GM12878 (cell line): Measurements from ENCODE around the gene ZNF181. TPM values are rescaled to one million over a fixed set of nuclear protein-coding genes. Genes with fewer than 3 reads are reported as not detected.

Experiments used
- ATAC-seq: fragments of 200-7000 bp; cut with Tn5 transposase; 3 replicates; pipeline ENCODE4 v1.9.1; 2020; ENCODE audit warnings: mild to moderate bottlenecking, moderate library complexity
- BruUV-seq: library from RNA; stranded (reverse); fragments of 400-500 nt; replicated peaks from 2 replicates; lab custom pipeline; 2021; lab: Mats Ljungman, UMichigan
- CTCF ChIA-PET: fragments of 300-600 bp; sonication (Branson Sonifier 250); formaldehyde crosslinking; extraction: SDS; loops from one replicate; lab custom pipeline; 2021; ENCODE audit warnings: inconsistent platforms; lab: Yijun Ruan, JAX
- POLR2A ChIA-PET: fragments of 350-600 bp; formaldehyde crosslinking; extraction: SDS; loops from one replicate; lab custom pipeline; 2021; ENCODE audit warnings: inconsistent platforms; lab: Charles Lee
- RAD21 ChIA-PET: fragments of 300-600 bp; sonication (Branson Sonifier 250); formaldehyde crosslinking; loops from one replicate; lab custom pipeline; 2023; ENCODE audit warnings: antibody characterized with exemption; ENCODE audit not compliant: unreplicated experiment; lab: Charles Lee
- SMC1A ChIA-PET: fragments of 300-600 bp; sonication (Branson Sonifier 250); formaldehyde crosslinking; loops from one replicate; lab custom pipeline; 2023; ENCODE audit not compliant: unreplicated experiment, uncharacterized antibody; lab: Charles Lee
- DNase-seq: peaks from one replicate; pipeline ENCODE4 v3.0.0-alpha.2; 2011; ENCODE audit warnings: low read depth, low spot score
- FAIRE-seq: peaks from 3 replicates; lab custom pipeline; 2011; peaks lifted over from hg19 to GRCh38; lab: Jason Lieb, UNC
- H2AFZ ChIP-seq: 2 replicates; pipeline ENCODE4 v1.6.0; 2011; ENCODE audit warnings: low read depth, low read length, control low read depth; ENCODE audit not compliant: control insufficient read depth
- H3K27ac ChIP-seq: 2 replicates; pipeline ENCODE4 v1.5.1; 2011; ENCODE audit warnings: control low read depth; ENCODE audit not compliant: control insufficient read depth, insufficient read depth
- H3K27me3 ChIP-seq, 2 experiments: replicated peaks in 1 of 2; 2 replicates each; pipeline versions ENCODE4 v1.6.0 to v1.6.1; 2011; ENCODE audit warnings: low read length in 1 of 2; ENCODE audit not compliant: control insufficient read depth in 2 of 2, insufficient read depth in 2 of 2
- H3K36me3 ChIP-seq, 2 experiments: 2 replicates each; pipeline ENCODE4 v1.5.1; 2011; ENCODE audit warnings: low read length in 1 of 2; ENCODE audit not compliant: control insufficient read depth in 2 of 2, insufficient read depth in 2 of 2
- H3K4me1 ChIP-seq: 2 replicates; pipeline ENCODE4 v1.6.1; 2011; ENCODE audit warnings: mild to moderate bottlenecking, low read length, moderate library complexity, mixed read lengths; ENCODE audit not compliant: control insufficient read depth, insufficient read depth
- H3K4me2 ChIP-seq: 2 replicates; pipeline ENCODE4 v1.6.0; 2011; ENCODE audit warnings: control low read depth; ENCODE audit not compliant: control insufficient read depth, insufficient read depth
- H3K4me3 ChIP-seq: fragments of 200-600 bp; sonication (generic); 2 replicates; pipeline ENCODE4 v1.5.1; 2016
- H3K79me2 ChIP-seq: 2 replicates; pipeline ENCODE4 v1.6.0; 2011; ENCODE audit warnings: low read length; ENCODE audit not compliant: control insufficient read depth, insufficient read depth
- H3K9ac ChIP-seq: 2 replicates; pipeline ENCODE4 v1.8.0; 2011; ENCODE audit warnings: low read length, control low read depth, mixed read lengths; ENCODE audit not compliant: control insufficient read depth, insufficient read depth
- H3K9me3 ChIP-seq: replicated peaks from 3 replicates; pipeline ENCODE4 v1.5.1; 2011; ENCODE audit warnings: mild to moderate bottlenecking, low read length; ENCODE audit not compliant: control insufficient read depth, insufficient read depth
- H4K20me1 ChIP-seq: 2 replicates; pipeline ENCODE4 v1.6.0; 2011; ENCODE audit not compliant: control insufficient read depth, insufficient read depth
- IKZF1 ChIP-seq: fragments of 450-650 bp; conservative IDR thresholded peaks from 2 replicates; pipeline ENCODE4 v1.6.1; 2017; ENCODE audit warnings: antibody characterized with exemption, mild to moderate bottlenecking
- IKZF2 ChIP-seq, 2 experiments: fragments of 450-650 bp; IDR thresholded peaks; 2 replicates each; pipeline ENCODE4 v1.6.1; 2017; ENCODE audit warnings: mild to moderate bottlenecking in 2 of 2, moderate library complexity in 2 of 2
- POU2F2 ChIP-seq: IDR thresholded peaks from 3 replicates; pipeline ENCODE4 v1.6.1; 2011; ENCODE audit warnings: low read depth, mild to moderate bottlenecking, low read length, borderline replicate concordance
- SMAD5 ChIP-seq: IDR thresholded peaks from 2 replicates; pipeline ENCODE4 v1.6.1; 2016; ENCODE audit warnings: antibody characterized with exemption, low read depth
- SPI1 ChIP-seq: IDR thresholded peaks from 2 replicates; pipeline ENCODE4 v1.6.1; 2011; ENCODE audit warnings: low read depth, mild to moderate bottlenecking, low read length, moderate library complexity, borderline replicate concordance; ENCODE audit not compliant: insufficient read depth
- ZSCAN29 ChIP-seq: fragments of 450-650 bp; IDR thresholded peaks from 2 replicates; pipeline ENCODE4 v1.6.1; 2017; ENCODE audit warnings: mild to moderate bottlenecking, moderate library complexity
- WGBS: methylation state at CpG from one replicate; pipeline ENCODE4 v1.1.6; 2016; ENCODE audit warnings: low lambda C conversion rate; ENCODE audit not compliant: insufficient replicate concordance, insufficient coverage; ENCODE audit errors: missing lambda C conversion rate; 5-methylcytosine and 5-hydroxymethylcytosine counted together
- in situ Hi-C: fragments of 300-500 bp; cut with MboI; formaldehyde crosslinking; loops from 9 replicates; pipeline ENCODE4 v1.14.3; 2018; ENCODE audit warnings: mixed read lengths
- intact Hi-C: fragments of 100-400 bp; cut with micrococcal nuclease; formaldehyde crosslinking; loops from one replicate; pipeline ENCODE4 v1.14.2; 2022; ENCODE audit not compliant: unreplicated experiment
- polyA plus RNA-seq, 11 experiments: library from polyadenylated mRNA; depleted of rRNA in 4 of 11; unstranded in 6 of 11; stranded (reverse) in 5 of 11; fragments of >200 nt; fragmentation: Nextera tagmentation in 4 of 11; fragmentation: Illumina TruSeq in 1 of 11; extraction: Ambion mirVana in 4 of 11; extraction: Trizol in 1 of 11; gene quantifications; 1 replicate in 1 of 11; 2 replicates in 10 of 11; pipeline versions ENCODE4 v1.2.1 to v1.2.3, GENCODE V29; 2011 to 2016; ENCODE audit warnings: inconsistent platforms in 2 of 11, missing spikeins in 2 of 11, low read depth in 1 of 11
- total RNA-seq, 4 experiments: library from RNA; depleted of rRNA in 3 of 4; stranded (reverse); fragments of >200 nt in 3 of 4; fragmentation: Illumina TruSeq in 1 of 4; extraction: Trizol in 1 of 4; gene quantifications; 2 replicates each; pipeline versions ENCODE4 v1.2.1 to v1.2.3, GENCODE V29; 2013 to 2021
- TF ChIP-seq, protein P1 (sequence below): fragments of 450-650 bp; conservative IDR thresholded peaks from 2 replicates; pipeline ENCODE4 v1.6.1; 2017; ENCODE audit warnings: mild to moderate bottlenecking, moderate library complexity
- TF ChIP-seq, protein P2 (sequence below): fragments of 150-350 bp; IDR thresholded peaks from 2 replicates; pipeline ENCODE4 v1.6.1; 2016; ENCODE audit warnings: low read depth, low read length
- TF ChIP-seq, protein P3 (sequence below): IDR thresholded peaks from 2 replicates; pipeline ENCODE4 v1.6.1; 2012; ENCODE audit warnings: low read length, inconsistent platforms

ZNF181 gene
- total and polyA plus RNA-seq, 10 of the 15 experiments (the other 5 are each of a cell fraction or from before 2014, with no cell fraction given), result 2.1 to 10.3 (median 8.1) TPM

DNA sequence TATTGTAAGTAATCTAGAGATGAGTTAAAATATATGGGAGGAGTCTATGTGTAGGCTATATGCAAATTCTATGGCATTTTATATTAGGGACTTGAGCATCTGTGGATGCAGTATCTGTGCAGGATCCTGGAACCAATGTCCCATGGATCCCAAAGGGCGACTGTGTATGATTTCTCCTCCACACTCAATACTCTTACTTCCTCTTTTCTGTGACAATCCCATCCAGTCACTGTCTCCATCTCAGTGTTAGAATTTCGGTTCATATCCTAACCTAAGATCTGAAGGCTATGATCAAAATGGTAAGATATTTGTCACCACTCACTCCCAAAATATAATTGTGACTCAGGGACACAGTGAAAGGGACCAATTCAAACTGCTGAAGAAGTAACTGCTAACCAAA lies 54.0 kb downstream of the ZNF181 start:
- BruUV-seq, result no TSS peak

More for the DNA sequence above, 54.0 kb downstream of the ZNF181 start:
- WGBS, result 0% methylated on average over 2 of the region's 2 CpGs
- no peaks in the 10 kb centered on the region for H3K36me3 ChIP-seq
- RAD21 ChIA-PET, result no interaction called here
- no peak overlapping the region for H3K4me2 ChIP-seq
- no peak for DNase-seq
- CTCF ChIA-PET, result no interaction called here
- no peaks in the 10 kb centered on the region for H3K27me3 ChIP-seq
- no peak for FAIRE-seq
- no peak overlapping the region for H2AFZ ChIP-seq
- no peak overlapping the region for H3K9ac ChIP-seq
- ATAC-seq, result no peak
- SMC1A ChIA-PET, result no interaction called here
- H3K4me3 ChIP-seq, result no peak overlapping the region
- intact Hi-C loops, result no loop called here
- H4K20me1 ChIP-seq, result no peaks in the 10 kb centered on the region
- POLR2A ChIA-PET, result no interaction called here
- in situ Hi-C loops, result no loop called here
- H3K27ac ChIP-seq, result no peak overlapping the region
- no peaks in the 10 kb centered on the region; the same call in 2 of the 3 replicates for H3K9me3 ChIP-seq
- TF ChIP-seq SPI1, result peak; percentile 92
- TF ChIP-seq IKZF1, result peak; percentile 23; the same call in 1 of the 2 replicates
- no peak for TF ChIP-seq POU2F2
- no peak for TF ChIP-seq ZSCAN29
- TF ChIP-seq, protein P1, sequence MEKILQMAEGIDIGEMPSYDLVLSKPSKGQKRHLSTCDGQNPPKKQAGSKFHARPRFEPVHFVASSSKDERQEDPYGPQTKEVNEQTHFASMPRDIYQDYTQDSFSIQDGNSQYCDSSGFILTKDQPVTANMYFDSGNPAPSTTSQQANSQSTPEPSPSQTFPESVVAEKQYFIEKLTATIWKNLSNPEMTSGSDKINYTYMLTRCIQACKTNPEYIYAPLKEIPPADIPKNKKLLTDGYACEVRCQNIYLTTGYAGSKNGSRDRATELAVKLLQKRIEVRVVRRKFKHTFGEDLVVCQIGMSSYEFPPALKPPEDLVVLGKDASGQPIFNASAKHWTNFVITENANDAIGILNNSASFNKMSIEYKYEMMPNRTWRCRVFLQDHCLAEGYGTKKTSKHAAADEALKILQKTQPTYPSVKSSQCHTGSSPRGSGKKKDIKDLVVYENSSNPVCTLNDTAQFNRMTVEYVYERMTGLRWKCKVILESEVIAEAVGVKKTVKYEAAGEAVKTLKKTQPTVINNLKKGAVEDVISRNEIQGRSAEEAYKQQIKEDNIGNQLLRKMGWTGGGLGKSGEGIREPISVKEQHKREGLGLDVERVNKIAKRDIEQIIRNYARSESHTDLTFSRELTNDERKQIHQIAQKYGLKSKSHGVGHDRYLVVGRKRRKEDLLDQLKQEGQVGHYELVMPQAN, result no peak
- TF ChIP-seq SMAD5, result no peak
- TF ChIP-seq, protein P2, sequence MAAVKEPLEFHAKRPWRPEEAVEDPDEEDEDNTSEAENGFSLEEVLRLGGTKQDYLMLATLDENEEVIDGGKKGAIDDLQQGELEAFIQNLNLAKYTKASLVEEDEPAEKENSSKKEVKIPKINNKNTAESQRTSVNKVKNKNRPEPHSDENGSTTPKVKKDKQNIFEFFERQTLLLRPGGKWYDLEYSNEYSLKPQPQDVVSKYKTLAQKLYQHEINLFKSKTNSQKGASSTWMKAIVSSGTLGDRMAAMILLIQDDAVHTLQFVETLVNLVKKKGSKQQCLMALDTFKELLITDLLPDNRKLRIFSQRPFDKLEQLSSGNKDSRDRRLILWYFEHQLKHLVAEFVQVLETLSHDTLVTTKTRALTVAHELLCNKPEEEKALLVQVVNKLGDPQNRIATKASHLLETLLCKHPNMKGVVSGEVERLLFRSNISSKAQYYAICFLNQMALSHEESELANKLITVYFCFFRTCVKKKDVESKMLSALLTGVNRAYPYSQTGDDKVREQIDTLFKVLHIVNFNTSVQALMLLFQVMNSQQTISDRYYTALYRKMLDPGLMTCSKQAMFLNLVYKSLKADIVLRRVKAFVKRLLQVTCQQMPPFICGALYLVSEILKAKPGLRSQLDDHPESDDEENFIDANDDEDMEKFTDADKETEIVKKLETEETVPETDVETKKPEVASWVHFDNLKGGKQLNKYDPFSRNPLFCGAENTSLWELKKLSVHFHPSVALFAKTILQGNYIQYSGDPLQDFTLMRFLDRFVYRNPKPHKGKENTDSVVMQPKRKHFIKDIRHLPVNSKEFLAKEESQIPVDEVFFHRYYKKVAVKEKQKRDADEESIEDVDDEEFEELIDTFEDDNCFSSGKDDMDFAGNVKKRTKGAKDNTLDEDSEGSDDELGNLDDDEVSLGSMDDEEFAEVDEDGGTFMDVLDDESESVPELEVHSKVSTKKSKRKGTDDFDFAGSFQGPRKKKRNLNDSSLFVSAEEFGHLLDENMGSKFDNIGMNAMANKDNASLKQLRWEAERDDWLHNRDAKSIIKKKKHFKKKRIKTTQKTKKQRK, result no peak
- TF ChIP-seq, protein P3, sequence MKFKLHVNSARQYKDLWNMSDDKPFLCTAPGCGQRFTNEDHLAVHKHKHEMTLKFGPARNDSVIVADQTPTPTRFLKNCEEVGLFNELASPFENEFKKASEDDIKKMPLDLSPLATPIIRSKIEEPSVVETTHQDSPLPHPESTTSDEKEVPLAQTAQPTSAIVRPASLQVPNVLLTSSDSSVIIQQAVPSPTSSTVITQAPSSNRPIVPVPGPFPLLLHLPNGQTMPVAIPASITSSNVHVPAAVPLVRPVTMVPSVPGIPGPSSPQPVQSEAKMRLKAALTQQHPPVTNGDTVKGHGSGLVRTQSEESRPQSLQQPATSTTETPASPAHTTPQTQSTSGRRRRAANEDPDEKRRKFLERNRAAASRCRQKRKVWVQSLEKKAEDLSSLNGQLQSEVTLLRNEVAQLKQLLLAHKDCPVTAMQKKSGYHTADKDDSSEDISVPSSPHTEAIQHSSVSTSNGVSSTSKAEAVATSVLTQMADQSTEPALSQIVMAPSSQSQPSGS, result no peak
- TF ChIP-seq IKZF2 (IDR thresholded peaks at IDR 0.05), result no peak
- TF ChIP-seq, all 136 proteins: peak for 2
- Histone ChIP-seq H3K79me2 (no peaks in the 10 kb centered on the region), H3K4me1 (no peaks in the 10 kb centered on the region)
